K562 (cell line): ENCODE measurements around the gene SLC34A1. TPM values are rescaled to one million over a fixed set of nuclear protein-coding genes. Genes with fewer than 3 reads are reported as not detected.
A peak's percentile ranks its signal among the peaks of the same experiment; 100 is the strongest.

ENCODE experiments used
- ASH1L ChIP-seq: fragments of 450-650 bp; IDR thresholded peaks from 2 replicates; pipeline ENCODE4 v1.6.1; 2018; ENCODE audit warnings: borderline replicate concordance, mild to moderate bottlenecking, low read depth; ENCODE audit not compliant: partially characterized antibody
- GATA2 ChIP-seq: sonication (generic); formaldehyde crosslinking; IDR thresholded peaks from 2 replicates; pipeline ENCODE4 v1.4.0; 2020; ENCODE audit warnings: mild to moderate bottlenecking, missing genetic modification reagents
- GTF2F1 ChIP-seq: IDR thresholded peaks from 2 replicates; pipeline ENCODE4 v1.6.1; 2011; ENCODE audit warnings: low read depth, low read length, improper control_type of control experiment
- KAT8 ChIP-seq: fragments of 450-650 bp; IDR thresholded peaks from 2 replicates; pipeline ENCODE4 v1.6.1; 2016; ENCODE audit warnings: low read depth, mild to moderate bottlenecking
- MTA3 ChIP-seq: fragments of 450-650 bp; formaldehyde crosslinking; IDR thresholded peaks from 2 replicates; pipeline ENCODE4 v1.6.1; 2017; ENCODE audit warnings: mild to moderate bottlenecking, borderline replicate concordance
- RBFOX2 ChIP-seq: fragments of 200-400 bp; formaldehyde crosslinking; IDR thresholded peaks from 2 replicates; pipeline ENCODE4 v1.6.1; 2017; ENCODE audit warnings: low read depth, mild to moderate bottlenecking, low read length, moderate library complexity
- RREB1 ChIP-seq: fragments of 250-450 bp; sonication (Bioruptor Pico); IDR thresholded peaks from 2 replicates; pipeline ENCODE4 v1.4.0; 2020
- SRF ChIP-seq, 2 experiments: fragments of 250-450, 450-650 bp in 1 of 2; sonication (Bioruptor Pico) in 1 of 2; sonication (generic) in 1 of 2; formaldehyde crosslinking; IDR thresholded peaks; 2 replicates each; pipeline versions ENCODE4 v1.5.0 to v1.5.1; 2020 to 2022; ENCODE audit warnings: mild to moderate bottlenecking in 1 of 2, missing genetic modification reagents in 1 of 2
- YY1 ChIP-seq, 3 experiments: IDR thresholded peaks; 2 replicates each; pipeline ENCODE4 v1.6.1; 2011; ENCODE audit warnings: low read length in 2 of 3, mild to moderate bottlenecking in 2 of 3, moderate library complexity in 2 of 3, borderline replicate concordance in 1 of 3, control low read depth in 1 of 3, low read depth in 1 of 3; ENCODE audit not compliant: insufficient read depth in 3 of 3, insufficient replicate concordance in 2 of 3, control insufficient read depth in 1 of 3, insufficient read length in 1 of 3; ENCODE audit errors: extremely low read depth in 1 of 3
- ZFP1 ChIP-seq: fragments of 450-650 bp; formaldehyde crosslinking; IDR thresholded peaks from 2 replicates; pipeline ENCODE4 v1.4.0; 2020; ENCODE audit warnings: mild to moderate bottlenecking, mixed read lengths
- ZNF518B ChIP-seq: fragments of 250-450 bp; sonication (Bioruptor Pico); IDR thresholded peaks from 2 replicates; pipeline ENCODE4 v1.5.0; 2021; ENCODE audit warnings: mild to moderate bottlenecking, moderate library complexity
- polyA plus RNA-seq, 8 experiments: library from polyadenylated mRNA; depleted of rRNA in 4 of 8; stranded (reverse) in 5 of 8; unstranded in 3 of 8; fragments of >200 nt; fragmentation: Nextera tagmentation in 2 of 8; fragmentation: Illumina TruSeq in 1 of 8; extraction: Ambion mirVana in 2 of 8; extraction: Trizol in 1 of 8; gene quantifications; 2 replicates each; pipeline versions ENCODE4 v1.2.1 to v1.2.3, GENCODE V29; 2011 to 2014; ENCODE audit warnings: inconsistent platforms in 1 of 8, missing spikeins in 1 of 8
- total RNA-seq, 7 experiments: library from RNA; depleted of rRNA in 6 of 7; stranded (reverse); fragments of >200 nt in 6 of 7; fragmentation: Illumina TruSeq in 2 of 7; extraction: Trizol in 2 of 7; gene quantifications; 2 replicates each; pipeline versions ENCODE4 v1.2.1 to v1.2.3, GENCODE V29; 2011 to 2021; ENCODE audit warnings: low replicate concordance in 1 of 7
- TF ChIP-seq, protein P1 (sequence below): fragments of 200-800 bp; sonication (Bioruptor generic); IDR thresholded peaks from 2 replicates; pipeline ENCODE4 v1.6.1; 2017; ENCODE audit warnings: missing genetic modification characterization, missing compliant biosample characterization
- TF ChIP-seq, protein P2 (sequence below): fragments of 450-650 bp; formaldehyde crosslinking; IDR thresholded peaks from 2 replicates; pipeline ENCODE4 v1.4.0; 2022; ENCODE audit warnings: missing genetic modification characterization

The SLC34A1 gene
- total and polyA plus RNA-seq, 9 of the 15 experiments (the other 6 are each of a cell fraction or from before 2014, with no cell fraction given) = not detected

DNA sequence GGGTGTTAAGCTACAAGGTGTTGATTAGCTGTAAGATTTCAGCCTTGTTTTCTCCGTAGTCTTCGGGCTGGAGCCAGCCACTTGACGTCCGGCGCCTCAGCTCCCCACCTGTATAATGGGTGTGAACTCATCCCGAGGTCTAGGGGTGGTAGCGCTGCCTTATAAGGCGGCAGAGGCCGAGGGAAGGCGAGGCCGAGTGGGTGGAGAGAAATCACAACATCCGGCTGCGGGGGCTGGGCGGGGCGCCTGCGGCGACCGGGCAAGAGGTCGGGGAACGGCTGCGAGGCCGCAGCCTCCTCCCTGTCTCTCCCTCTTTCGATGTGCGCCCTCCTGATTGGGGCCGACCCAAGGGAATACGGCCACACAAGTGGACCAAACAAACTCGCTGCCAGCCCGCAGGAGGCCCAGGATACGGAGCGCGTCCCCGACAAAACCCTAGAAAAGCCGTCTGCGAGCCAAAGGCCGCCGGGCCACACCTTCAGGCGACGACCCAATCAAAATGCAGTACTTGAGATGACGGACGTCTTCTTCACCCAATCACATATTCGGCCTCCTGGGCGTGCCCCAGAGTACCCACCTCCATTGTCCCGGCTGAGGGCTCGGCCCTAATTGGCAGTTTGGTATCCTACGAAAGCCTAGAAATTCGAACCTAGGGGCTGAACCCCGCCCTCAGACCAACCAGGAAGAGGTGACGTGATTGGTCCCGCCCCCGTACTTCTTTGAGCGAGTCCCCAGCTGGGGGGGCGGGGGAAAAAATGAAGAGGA is 41.7 kb downstream of the SLC34A1 start (continued):
- TF ChIP-seq RREB1 = no peak
- TF ChIP-seq, protein P1, sequence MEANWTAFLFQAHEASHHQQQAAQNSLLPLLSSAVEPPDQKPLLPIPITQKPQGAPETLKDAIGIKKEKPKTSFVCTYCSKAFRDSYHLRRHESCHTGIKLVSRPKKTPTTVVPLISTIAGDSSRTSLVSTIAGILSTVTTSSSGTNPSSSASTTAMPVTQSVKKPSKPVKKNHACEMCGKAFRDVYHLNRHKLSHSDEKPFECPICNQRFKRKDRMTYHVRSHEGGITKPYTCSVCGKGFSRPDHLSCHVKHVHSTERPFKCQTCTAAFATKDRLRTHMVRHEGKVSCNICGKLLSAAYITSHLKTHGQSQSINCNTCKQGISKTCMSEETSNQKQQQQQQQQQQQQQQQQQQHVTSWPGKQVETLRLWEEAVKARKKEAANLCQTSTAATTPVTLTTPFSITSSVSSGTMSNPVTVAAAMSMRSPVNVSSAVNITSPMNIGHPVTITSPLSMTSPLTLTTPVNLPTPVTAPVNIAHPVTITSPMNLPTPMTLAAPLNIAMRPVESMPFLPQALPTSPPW = peak; percentile 58; the same call in 1 of the 2 replicates
- TF ChIP-seq KAT8 = no peak
- no peak for TF ChIP-seq ZFP1
- TF ChIP-seq RBFOX2 = peak; percentile 90
- TF ChIP-seq YY1 (IDR thresholded peaks at IDR 0.05; ENCODE audit: borderline replicate concordance in 1 of 3, control insufficient read depth in 1 of 3, extremely low read depth in 1 of 3, insufficient read depth in 3 of 3, insufficient read length in 1 of 3, insufficient replicate concordance in 2 of 3, low read depth in 1 of 3, low read length in 2 of 3) = peak in 2 of 3 experiments; percentile 9 to 25
- TF ChIP-seq SRF (CRISPR knock-in tag; IDR thresholded peaks at IDR 0.05) = peak; percentile 97 to 99
- TF ChIP-seq, protein P2, sequence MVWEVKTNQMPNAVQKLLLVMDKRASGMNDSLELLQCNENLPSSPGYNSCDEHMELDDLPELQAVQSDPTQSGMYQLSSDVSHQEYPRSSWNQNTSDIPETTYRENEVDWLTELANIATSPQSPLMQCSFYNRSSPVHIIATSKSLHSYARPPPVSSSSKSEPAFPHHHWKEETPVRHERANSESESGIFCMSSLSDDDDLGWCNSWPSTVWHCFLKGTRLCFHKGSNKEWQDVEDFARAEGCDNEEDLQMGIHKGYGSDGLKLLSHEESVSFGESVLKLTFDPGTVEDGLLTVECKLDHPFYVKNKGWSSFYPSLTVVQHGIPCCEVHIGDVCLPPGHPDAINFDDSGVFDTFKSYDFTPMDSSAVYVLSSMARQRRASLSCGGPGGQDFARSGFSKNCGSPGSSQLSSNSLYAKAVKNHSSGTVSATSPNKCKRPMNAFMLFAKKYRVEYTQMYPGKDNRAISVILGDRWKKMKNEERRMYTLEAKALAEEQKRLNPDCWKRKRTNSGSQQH (CRISPR knock-in tag) = no peak
- TF ChIP-seq GTF2F1 = no peak
- TF ChIP-seq MTA3 = peak; percentile 69; the same call in 1 of the 2 replicates
- no peak for TF ChIP-seq ZNF518B (CRISPR knock-in tag)
- TF ChIP-seq GATA2 (CRISPR knock-in tag) = no peak
- peak; percentile 89 for TF ChIP-seq ASH1L
